CD4-positive, alpha-beta T cell (primary cell): ENCODE measurements around the gene SULF2. TPM values are rescaled to one million over a fixed set of nuclear protein-coding genes. Genes with fewer than 3 reads are reported as not detected.
"Not testable (repeated sequence)": the region's sequence is repeated elsewhere in the genome, so short reads cannot be mapped to it uniquely, and the experiment has no call there.

ENCODE experiments used
- ATAC-seq: fragments of 200-7000 bp; cut with Tn5 transposase; one replicate; pipeline ENCODE4 v1.10.0; 2022; ENCODE audit warnings: mild to moderate bottlenecking; ENCODE audit not compliant: poor library complexity
- CTCF ChIA-PET: fragments of 350-600 bp; sonication (Branson Sonifier 250); formaldehyde crosslinking; loops from one replicate; lab custom pipeline; 2021; ENCODE audit warnings: antibody characterized with exemption, inconsistent platforms; lab: Charles Lee
- POLR2A ChIA-PET: fragments of 350-600 bp; sonication (Branson Sonifier 250); formaldehyde crosslinking; loops from one replicate; lab custom pipeline; 2021; ENCODE audit warnings: antibody characterized with exemption, inconsistent platforms; lab: Charles Lee
- DNase-seq, 14 experiments: peaks; one replicate each; pipeline ENCODE4 v3.0.0-alpha.2; 2013 to 2020; ENCODE audit warnings: mixed read lengths in 2 of 14
- H3K27ac ChIP-seq, 2 donors: one replicate each; pipeline versions ENCODE4 v1.5.1 to v1.7.0; 2013; ENCODE audit warnings: low read length in 2 of 2, low read depth in 1 of 2, mild to moderate bottlenecking in 1 of 2
- H3K27me3 ChIP-seq, 2 experiments: 1 replicate in 1 of 2; 2 replicates in 1 of 2; pipeline versions ENCODE4 v1.6.1 to v1.7.0; 2013; ENCODE audit warnings: low read length in 2 of 2, control low read depth in 1 of 2, mild to moderate bottlenecking in 1 of 2, moderate library complexity in 1 of 2; ENCODE audit not compliant: insufficient read depth in 2 of 2, control insufficient read depth in 1 of 2
- H3K36me3 ChIP-seq: one replicate; pipeline ENCODE4 v1.6.1; 2013; ENCODE audit warnings: low read length, control low read depth; ENCODE audit not compliant: insufficient read depth
- H3K4me1 ChIP-seq: one replicate; pipeline ENCODE4 v1.6.1; 2013; ENCODE audit warnings: low read length, control low read depth; ENCODE audit not compliant: insufficient read depth
- H3K4me3 ChIP-seq: one replicate; pipeline ENCODE4 v1.5.1; 2013; ENCODE audit warnings: mild to moderate bottlenecking, low read length, moderate library complexity
- H3K9me3 ChIP-seq, 2 experiments: 1 replicate in 1 of 2; 2 replicates in 1 of 2; pipeline versions ENCODE4 v1.6.1 to v1.7.0; 2013; ENCODE audit warnings: low read length in 2 of 2, mild to moderate bottlenecking in 2 of 2, control low read depth in 1 of 2, moderate library complexity in 1 of 2; ENCODE audit not compliant: control insufficient read depth in 1 of 2, insufficient read depth in 1 of 2
- H3K27ac Mint-ChIP-seq: one replicate; pipeline ENCODE4 v1.8.0; 2020; ENCODE audit warnings: mixed read lengths
- H3K27me3 Mint-ChIP-seq: one replicate; pipeline ENCODE4 v1.8.0; 2021; ENCODE audit warnings: mixed read lengths
- H3K36me3 Mint-ChIP-seq: one replicate; pipeline ENCODE4 v1.8.0; 2021; ENCODE audit warnings: low read depth, mixed read lengths
- H3K4me1 Mint-ChIP-seq: one replicate; pipeline ENCODE4 v1.8.0; 2021; ENCODE audit warnings: low read depth, mixed read lengths
- H3K4me3 Mint-ChIP-seq: one replicate; pipeline ENCODE4 v1.8.0; 2020; ENCODE audit warnings: mild to moderate bottlenecking, mixed read lengths
- H3K9me3 Mint-ChIP-seq: one replicate; pipeline ENCODE4 v1.8.0; 2020; ENCODE audit warnings: mixed read lengths
- CTCF ChIP-seq: fragments of 200-600 bp; IDR thresholded peaks from one replicate; pipeline ENCODE4 v1.8.0; 2022; ENCODE audit warnings: antibody characterized with exemption, mild to moderate bottlenecking
- intact Hi-C, 2 experiments: fragments of 100-400 bp; cut with DNase I in 1 of 2; cut with micrococcal nuclease in 1 of 2; formaldehyde crosslinking; loops; one replicate each; pipeline versions ENCODE4 v1.15.1 to v1.9.0; 2023 to 2025; cut with DNase I, micrococcal nuclease
- total RNA-seq, 174 experiments: library from RNA in 2 of 174; stranded (reverse) in 2 of 174; gene quantifications; one replicate each; pipeline ENCODE4 v1.2.3 and lab custom pipeline; 2021 to 2026

The SULF2 gene
- total RNA-seq, 2 experiments from 2014 or later, result 1.5 to 2.8 TPM

- no peaks in the 10 kb centered on the region for H3K27me3 ChIP-seq
- H3K36me3 ChIP-seq, result no peaks in the 10 kb centered on the region
- Mint-ChIP-seq H3K27ac (no peak overlapping the region), H3K4me3 (no peak overlapping the region), H3K27me3 (peaks cover 7% of the 10 kb centered on the region), H3K4me1 (no peaks in the 10 kb centered on the region), H3K36me3 (no peaks in the 10 kb centered on the region), H3K9me3 (no peaks in the 10 kb centered on the region)
- CTCF ChIA-PET, result no interaction called here
- DNase-seq (no peak), ATAC-seq (no peak)
- intact Hi-C loops, result no loop called here
- H3K4me3 ChIP-seq, result no peak overlapping the region
- H3K9me3 ChIP-seq, result no peaks in the 10 kb centered on the region
- no peak for TF ChIP-seq CTCF
- H3K4me1 ChIP-seq, result no peaks in the 10 kb centered on the region
- no peak overlapping the region for H3K27ac ChIP-seq
- POLR2A ChIA-PET, result no interaction called here
Measured at GRCh38 chr20:47796971-47797370, 11.7 kb upstream of the SULF2 start.

GRCh38 chr20:47795214-47795907, 10.1 kb upstream of the SULF2 start:
- POLR2A ChIA-PET, result no interaction called here
- peaks cover 20% of the 10 kb centered on the region for H3K27me3 Mint-ChIP-seq
- Histone ChIP-seq H3K27me3 (peaks cover 0 to 7% of the 10 kb centered on the region in 2 experiments), H3K27ac (no peak overlapping the region), H3K36me3 (no peaks in the 10 kb centered on the region), H3K4me1 (no peaks in the 10 kb centered on the region), H3K4me3 (no peak overlapping the region), H3K9me3 (no peaks in the 10 kb centered on the region)
- TF ChIP-seq CTCF, result no peak
- CTCF ChIA-PET, result no interaction called here
- no peaks in the 10 kb centered on the region for H3K4me1 Mint-ChIP-seq
- no peak overlapping the region for H3K27ac Mint-ChIP-seq
- intact Hi-C loops, result no loop called here
- ATAC-seq (no peak), DNase-seq (no peak)
- no peak overlapping the region for H3K4me3 Mint-ChIP-seq
- H3K36me3 Mint-ChIP-seq, result no peaks in the 10 kb centered on the region
- H3K9me3 Mint-ChIP-seq, result no peaks in the 10 kb centered on the region

- POLR2A ChIA-PET, H3K27ac Mint-ChIP-seq, H3K4me1 ChIP-seq, H3K4me3 Mint-ChIP-seq, H3K9me3 ChIP-seq, H3K4me1 Mint-ChIP-seq, ATAC-seq, H3K36me3 Mint-ChIP-seq, DNase-seq, intact Hi-C loops, CTCF ChIA-PET, H3K36me3 ChIP-seq, H3K4me3 ChIP-seq, H3K27ac ChIP-seq, H3K9me3 Mint-ChIP-seq: not testable (repeated sequence)
- peaks cover 28% of the 10 kb centered on the region for H3K27me3 Mint-ChIP-seq
- H3K27me3 ChIP-seq, result peaks cover 0 to 12% of the 10 kb centered on the region in 2 experiments
Measured at GRCh38 chr20:47794264-47794663, 9.0 kb upstream of the SULF2 start.
